Inferior parietal cortex (tissue), 1 donor: ENCODE results near the gene PCBP3.

ENCODE experiments used
- DNase-seq: peaks from one replicate; pipeline ENCODE4 v3.0.0-alpha.2; 2016; ENCODE audit errors: extremely low spot score

PCBP3 gene

DNA sequence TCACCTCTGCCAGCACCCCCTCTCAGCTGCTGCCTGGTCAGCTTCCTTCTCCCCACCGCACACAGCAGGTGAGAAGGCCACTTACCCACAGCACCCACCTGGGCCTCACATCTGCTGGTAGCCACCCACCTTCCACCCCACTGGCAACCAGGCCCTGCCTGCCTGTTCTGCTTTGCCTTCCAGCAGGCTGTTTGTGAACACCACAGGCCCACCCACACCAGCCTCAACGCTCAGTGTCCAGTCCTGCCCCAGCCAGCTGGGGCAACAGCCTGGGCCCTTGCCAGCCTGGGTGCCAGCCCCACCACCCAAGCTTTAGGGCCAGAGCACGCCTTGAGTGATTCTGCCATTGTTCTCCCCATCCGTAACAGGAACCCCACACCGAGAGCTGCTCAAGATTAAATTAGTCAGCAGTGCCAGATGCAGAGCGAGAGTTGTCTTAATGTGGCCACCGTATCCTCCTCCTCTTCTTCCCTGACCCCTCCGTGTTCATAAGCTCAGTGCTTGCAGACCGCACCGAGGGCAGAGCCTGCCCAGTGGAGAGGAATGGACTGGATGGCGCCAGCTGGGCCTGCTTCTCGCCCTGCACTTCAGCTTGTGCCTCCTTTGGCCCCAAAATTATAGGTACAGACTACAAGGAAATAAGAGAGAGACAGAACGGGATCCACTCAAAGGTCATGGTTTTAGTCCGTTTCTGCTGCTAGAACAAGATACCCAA is 217.8 kb downstream of the PCBP3 start:
- no peak for DNase-seq

DNA sequence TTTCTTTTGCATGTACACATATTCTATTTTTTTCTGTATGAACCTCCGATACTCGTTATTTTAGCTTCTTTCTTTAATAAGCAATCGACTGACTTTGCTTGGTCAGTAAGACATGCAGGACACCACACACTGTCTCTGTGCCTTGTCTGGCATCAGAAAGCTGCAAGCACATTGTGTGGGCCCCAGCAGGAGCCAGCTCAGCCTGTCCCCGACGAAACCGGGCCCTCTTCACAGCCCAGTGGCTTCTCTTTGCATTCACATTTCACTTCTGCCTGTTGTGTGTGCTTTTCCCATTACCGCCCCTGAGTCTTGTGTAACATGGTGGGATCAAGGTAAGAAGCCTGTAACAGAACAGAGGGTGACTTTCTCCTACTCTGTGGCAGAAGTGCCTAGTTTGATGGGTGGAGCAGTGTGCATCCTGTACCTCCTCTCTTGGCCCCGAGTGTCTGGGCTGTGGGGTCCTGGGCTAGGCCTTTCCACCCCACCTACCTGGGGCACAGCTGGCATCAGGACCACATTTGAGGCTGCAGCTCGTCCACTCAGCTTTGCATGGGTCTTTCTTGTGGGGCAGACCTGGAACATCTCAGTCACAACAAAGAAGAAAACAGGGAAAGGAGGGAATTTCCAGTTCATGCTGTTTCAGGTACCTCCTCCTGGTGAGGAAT is 219.2 kb downstream of the PCBP3 start:
- DNase-seq, result no peak

DNA sequence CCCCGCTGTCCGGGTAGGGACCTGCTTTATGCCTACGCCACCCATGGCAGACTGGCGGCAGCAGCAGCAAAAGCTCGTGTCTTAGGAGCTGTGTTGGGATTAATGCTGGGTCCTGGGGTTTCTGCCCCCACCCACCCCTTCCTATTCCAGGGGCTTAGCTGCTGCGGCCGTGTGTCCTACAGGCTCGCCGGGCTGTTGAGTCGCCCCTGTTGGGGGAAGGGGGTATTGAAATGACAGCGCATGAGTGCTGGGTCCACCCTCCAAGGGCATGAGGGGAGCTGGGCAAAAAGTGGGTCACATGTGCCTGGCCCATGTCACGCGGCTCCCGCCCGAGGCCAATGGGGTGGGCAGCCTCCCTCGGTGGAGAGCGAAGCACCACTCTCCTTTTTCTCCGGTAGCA is 219.7 kb downstream of the PCBP3 start:
- DNase-seq, result no peak

DNA sequence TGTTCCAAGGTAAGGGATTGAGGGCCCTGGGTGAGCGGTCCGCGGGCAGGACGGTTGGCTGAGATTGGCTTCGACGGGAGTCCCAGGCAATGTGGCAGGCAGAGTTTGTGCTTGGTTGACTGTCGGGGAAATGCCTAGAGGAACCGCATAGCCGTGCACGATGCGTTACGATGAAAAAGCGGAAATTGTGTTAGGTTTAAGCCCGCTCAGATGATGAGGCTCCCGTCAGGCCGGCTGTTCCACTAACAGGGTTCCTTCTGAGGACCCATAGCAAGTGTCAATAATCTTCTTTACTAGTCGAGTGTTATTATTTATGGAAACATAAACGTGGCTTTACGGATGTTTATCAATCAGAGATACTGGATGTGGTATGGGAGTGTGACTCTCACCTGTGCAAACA is 220.2 kb downstream of the PCBP3 start:
- DNase-seq, result no peak

DNA sequence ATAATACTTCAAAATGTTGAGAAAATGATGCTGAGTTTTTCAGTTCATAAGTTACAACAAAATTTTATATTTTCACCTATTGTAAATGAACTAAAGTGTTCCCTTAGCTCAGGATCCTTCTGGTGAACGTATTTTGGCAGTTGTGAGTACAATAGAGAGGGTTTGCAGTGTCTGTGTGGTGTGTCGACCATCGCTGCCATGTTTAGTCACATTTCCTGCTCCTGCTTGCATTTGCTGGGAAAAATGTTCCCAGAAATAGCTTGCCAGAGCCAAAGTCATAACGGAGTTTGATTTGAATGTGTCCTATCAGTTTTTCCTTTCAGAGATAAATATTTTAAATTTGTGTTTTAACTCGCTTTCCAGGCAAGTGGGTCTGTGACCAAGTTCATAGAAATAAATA is 220.9 kb downstream of the PCBP3 start:
- DNase-seq, result no peak

DNA sequence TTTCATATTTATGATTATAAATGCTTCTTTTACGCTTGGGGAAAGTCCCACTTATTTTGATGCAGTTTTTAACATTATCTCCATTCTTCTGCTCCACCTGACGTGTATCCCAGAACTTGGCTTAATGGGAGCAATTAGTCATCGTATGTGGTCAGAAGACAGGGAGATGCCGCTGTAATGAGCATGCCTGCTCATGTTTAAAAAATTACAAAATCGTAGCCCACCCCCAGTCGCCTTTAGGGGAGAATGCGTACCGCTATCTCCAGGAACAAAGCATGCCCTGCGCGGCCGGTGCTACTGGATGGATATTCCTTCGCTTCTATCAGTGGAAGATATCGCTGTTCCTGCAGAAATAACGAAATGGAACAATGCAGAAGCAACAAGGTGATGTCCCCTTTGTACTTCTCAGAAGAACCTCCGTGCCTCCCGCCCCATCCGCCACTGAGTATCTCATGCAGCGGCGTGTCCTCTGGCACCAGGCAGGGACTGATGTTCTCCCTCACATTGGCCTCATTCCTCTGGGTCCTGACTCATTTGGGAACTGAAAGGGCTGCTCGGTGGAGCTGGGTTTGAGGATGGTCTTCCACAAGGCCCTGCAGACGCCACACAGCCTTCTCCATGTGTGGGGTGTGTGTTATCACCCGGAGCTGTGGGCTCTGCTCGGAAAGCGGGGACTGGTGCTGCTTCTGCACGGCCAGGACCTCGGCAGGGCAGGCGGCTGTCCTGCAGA is 221.7 kb downstream of the PCBP3 start:
- DNase-seq, result no peak

DNA sequence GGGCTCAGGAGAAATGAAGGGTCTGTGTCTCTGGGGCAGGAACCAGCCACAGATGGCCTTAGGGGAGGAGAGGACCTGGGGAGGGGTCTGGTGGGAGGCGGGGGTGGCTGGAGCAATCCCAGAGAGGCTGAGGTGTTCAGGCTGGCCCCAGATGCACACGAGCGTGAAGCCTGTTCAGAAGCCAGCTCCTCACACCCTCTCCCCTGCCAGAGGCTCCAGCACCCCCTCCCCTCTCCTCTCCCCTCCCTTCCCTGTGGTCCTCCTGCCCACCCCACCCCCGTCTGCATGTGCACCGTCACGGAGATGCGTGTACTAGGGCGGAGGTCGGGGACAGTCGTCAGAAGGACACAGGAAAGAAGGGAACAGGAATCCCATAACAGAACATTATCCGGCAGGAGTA is 223.0 kb downstream of the PCBP3 start:
- no peak for DNase-seq

DNA sequence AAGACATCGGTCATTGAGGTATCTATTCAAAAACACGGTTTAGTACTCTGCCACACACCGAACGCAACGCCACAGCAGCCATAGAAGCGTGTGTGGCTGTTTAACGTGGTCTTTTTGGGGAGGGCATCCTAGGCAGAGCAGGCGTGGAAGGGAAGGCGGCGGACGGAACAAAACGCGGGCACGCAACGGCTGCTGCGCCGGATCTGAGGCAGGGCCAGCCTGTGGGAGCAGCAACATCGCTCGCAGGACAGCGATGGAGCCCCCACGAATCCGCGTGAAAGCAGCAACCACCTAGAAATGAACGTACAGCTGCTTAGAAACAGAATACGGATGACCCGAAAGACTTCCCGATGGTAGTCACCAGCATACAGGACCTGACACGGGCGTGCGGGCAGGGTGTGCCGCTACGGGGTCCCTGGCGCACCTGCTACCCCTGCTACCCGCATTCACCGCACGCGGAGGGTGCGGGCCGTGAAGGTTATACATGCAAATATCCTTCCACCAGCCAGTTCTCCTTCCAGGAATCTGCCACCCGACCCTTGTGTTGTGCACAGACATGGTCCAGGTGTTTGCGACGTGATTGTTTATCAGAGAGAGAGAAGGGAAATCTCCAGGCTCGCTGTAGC is 223.6 kb downstream of the PCBP3 start:
- no peak for DNase-seq

DNA sequence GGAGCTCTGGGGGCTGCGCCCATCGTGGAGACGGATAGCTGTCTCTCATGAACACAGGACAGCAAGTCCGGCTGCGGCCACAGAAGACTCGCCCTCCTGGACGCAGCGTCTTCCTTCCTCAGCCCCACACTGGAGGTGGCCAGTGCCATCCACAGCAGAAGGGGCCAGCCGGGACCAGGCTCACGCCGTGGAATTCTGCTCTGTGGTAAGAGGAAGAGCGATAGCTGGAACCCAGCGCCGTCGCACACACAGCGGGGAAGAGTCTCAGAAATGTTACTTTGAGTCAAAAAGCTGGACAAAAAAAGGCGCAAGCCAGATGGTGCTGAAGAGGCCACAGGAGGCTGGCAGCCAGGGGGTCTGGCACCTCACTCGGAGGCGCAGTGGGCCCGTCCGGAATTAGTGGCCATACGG is 224.2 kb downstream of the PCBP3 start:
- no peak for DNase-seq

DNA sequence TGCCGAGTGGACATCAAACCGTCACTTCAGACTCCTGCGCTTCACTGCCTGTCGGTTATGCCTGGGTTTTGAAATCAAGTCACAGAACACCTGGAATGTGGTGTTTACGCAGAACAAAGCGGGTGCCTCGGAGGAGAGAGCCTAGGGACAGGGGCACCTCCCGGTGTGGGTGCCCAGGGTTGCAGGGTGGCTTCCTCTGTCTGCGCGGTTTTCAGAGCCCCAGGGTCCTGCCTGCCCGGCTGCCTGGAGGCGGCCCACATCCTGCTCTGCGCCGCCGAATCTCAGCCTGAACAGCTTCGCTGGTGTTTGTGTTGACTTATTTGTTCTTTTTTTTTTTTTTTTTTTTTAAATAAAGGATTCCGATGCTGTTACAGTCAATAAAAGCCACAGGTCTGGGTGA is 224.6 kb downstream of the PCBP3 start:
- DNase-seq, result no peak

DNA sequence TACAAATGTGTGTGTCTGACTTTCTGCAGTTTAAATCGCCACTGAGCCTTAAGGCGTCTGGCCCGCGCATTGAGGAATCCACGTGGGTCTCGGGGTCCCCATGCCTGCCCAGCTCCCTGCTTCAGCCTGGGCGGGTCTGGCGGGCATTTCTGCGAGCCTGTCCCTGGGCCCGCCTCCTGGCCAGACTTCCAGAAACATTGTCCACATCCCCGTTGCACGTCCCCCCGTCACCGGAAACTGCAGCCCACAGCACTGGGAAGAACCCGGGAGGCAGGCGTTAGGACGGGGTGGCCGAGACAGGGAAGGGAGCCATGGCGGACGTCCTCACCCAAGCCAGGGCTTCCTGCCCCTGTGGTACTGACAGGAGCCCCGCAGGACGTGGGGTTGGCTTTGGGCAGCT is 225.0 kb downstream of the PCBP3 start:
- DNase-seq, result no peak

DNA sequence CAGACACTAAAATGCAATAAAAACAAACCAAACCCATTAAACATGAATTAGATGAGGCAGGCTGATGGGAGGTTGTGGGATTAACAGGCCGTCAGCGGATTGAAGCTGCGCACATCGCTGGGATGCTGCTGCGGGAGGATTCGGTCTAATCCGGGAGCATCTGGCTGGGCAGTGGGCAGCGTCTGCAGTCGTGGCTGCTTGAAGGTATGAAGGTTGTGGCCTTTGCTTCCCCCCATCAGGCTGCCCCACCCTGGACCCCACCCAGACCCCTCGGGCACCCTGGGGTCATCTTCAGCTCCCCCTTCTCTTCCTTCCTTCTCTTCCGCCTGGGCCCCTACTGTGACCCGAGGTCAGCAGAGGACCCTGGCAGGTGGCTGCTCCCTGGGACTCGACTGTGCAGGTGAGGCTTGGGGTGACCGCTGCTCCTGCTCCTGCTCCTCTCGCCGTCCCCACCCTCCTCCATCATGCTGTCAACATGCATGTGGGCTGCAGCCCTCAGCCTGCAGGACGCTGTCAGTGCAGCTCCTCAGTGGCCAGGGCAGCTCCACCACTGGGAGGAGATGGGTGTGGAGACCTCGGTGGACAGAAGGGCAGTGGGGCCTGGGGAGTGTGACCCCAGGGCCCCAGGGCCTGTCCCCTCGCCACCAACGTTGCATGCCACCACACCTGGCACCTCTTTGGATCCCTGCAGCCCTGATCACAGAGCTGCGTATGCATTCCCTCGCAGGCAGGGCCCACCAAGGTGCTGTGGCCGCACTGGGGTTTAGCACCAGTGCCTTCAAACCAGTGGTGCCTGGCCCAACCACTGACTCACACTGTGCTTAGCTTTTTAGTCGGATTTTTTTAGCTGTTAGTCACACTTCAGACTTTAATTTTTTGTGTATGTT is 225.8 kb downstream of the PCBP3 start:
- DNase-seq, result no peak

DNA sequence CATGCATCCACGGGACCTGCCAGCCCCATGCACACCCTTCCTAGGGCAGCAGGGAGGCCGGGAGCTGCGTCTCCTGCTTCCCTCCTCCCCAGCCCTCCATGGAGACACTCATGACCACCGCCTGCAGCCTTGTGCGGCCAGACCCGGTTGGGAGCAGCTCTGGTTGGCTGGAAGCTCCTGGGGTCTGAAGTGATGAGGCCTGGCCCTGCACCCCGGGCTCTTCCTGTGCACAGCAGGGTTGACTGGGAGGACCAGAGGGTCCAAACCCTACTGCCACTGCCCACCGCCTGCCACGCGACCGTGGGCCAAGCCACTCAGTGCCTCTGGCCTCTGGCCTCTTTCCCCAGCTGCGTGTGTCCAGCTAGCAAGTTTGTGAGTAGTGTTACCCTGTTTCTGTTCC is 226.9 kb downstream of the PCBP3 start:
- DNase-seq, result no peak

DNA sequence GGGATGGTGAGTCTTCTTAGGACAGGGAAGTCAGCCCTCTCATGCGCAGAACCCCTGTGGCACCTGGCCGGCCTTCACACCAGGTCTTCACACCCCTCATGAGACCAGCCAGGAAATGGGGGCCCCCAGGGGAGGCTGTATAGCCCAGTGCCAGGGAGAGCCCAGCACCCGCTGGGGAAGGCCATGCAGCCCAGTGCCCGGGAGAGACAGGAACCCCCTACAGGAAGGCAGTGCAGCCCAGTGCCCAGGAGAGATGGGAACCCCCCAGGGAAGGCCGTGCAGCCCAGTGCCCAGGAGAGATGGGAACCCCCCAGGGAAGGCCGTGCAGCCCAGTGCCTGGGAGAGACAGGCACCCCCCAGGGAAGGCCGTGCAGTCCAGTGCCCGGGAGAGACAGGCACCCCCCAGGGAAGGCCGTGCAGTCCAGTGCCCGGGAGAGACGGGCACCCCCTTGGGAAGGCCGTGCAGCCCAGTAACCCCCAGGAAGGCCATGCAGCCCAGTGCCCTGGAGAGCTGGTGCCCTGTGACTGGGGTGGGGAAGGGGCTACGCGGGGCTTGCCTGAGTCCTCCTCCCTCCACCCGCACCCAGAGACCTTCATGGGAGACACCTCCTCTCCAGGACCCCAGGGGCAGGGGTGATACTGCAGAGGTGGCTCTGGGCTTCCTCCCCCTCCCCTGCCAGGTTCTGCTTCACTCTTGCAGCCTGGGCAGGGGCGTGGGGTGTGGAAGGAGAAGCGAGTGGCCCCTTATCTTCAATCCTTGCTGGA is 227.5 kb downstream of the PCBP3 start:
- DNase-seq, result no peak

DNA sequence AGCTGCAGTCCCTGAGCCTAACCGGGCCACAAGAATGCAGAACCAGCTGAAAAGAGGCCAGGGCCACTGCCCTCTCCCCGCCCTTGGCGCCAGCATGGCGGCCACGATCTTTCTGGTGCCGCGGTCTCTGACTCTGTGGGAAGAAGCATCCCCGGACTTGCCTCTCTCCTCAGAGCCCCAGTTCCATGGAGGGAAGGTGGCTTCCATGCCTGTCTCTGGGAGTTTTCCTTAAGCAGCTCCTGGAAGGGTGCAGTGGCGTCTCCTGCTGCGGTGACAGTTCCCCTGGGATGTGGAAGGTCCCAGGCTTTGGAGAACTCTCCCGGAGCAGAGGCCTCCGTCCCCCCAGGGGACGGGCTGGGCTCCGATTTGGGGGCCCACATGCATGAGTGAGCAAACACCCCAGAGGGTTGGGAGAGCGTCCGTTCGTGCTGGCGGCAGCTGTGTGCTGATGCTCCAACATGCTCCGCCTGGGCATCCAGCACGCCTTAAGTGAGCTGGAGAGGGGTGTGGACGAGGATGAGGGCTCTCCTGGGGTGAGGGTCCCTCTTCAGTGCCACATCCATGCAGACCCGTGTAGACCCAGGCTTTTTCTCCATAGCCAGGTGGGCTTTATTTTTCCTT is 228.2 kb downstream of the PCBP3 start:
- no peak for DNase-seq

DNA sequence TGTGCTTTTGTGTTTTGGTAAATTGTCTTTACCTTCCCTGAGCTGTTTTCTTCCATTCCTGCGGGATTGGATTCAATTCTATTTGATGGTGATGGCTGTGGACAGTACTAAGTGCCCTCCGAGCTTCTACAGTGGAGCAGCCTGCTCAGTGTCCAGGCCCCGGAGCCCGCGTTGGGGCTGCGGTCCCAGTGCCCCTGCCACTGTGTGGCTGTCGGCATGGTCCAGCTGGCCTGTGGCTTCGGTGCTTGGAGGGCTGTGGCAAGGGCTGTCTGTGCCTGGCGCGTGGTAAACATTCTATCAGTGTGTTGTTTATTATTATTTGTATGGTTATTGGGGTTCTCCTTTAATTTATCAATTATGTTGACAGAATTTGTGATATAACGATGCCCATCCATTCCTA is 228.9 kb downstream of the PCBP3 start:
- DNase-seq, result no peak

DNA sequence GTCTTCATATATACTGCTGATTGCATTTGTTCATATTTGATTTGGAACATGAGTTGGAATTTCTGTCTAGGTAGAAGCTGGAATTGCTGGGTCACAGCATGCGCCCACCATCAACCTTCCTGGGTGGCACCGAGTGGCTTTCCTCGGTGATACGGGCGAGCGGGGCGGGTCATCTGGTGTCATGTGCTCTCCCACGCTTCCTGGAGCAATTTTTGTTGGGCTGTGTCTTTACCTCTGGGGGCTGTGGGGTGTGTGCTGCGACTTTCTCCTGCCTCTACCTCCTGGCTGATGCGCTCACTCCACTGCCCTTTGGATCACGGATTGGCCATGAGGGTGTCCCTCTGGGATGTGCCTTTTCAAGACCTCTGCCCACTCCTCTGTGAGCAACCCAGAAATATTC is 229.4 kb downstream of the PCBP3 start:
- DNase-seq, result no peak

DNA sequence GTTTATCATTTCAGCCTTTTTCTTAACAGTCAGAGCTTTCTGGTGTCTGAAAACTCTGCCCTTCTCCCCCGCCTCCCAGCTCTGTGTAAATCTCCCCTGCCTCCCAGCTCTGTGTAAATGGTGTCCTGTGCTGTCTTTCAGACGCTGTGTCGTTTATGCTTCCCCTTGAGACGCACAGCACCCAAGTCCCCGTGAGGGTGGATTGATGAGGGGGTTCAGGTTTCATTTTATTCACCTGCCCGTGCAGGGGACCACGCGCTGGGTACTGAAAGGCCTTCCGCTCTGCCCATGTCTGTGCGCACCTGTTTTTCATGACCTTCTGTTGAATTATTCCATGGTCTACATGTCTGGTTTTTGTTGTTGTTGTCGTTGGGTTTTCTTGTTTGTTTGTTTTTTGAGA is 229.9 kb downstream of the PCBP3 start:
- DNase-seq, result no peak

DNA sequence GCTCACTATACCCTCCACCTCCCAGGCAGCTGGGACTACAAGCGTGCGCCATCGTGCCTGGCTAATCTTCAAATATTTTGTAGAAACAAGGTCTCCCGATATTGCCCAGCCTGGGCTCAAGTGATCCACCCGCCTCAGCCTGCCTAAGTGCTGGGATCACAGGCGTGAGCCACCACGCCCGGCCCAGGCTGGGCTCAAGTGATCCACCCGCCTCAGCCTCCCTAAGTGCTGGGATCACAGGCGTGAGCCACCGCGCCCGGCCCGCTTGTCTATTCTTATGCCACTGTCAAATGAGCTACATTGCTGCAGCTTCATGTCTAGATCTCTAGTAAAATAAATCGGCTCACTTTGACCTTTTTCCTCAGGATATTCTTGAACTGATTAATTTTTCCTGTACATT is 230.3 kb downstream of the PCBP3 start:
- no peak for DNase-seq

DNA sequence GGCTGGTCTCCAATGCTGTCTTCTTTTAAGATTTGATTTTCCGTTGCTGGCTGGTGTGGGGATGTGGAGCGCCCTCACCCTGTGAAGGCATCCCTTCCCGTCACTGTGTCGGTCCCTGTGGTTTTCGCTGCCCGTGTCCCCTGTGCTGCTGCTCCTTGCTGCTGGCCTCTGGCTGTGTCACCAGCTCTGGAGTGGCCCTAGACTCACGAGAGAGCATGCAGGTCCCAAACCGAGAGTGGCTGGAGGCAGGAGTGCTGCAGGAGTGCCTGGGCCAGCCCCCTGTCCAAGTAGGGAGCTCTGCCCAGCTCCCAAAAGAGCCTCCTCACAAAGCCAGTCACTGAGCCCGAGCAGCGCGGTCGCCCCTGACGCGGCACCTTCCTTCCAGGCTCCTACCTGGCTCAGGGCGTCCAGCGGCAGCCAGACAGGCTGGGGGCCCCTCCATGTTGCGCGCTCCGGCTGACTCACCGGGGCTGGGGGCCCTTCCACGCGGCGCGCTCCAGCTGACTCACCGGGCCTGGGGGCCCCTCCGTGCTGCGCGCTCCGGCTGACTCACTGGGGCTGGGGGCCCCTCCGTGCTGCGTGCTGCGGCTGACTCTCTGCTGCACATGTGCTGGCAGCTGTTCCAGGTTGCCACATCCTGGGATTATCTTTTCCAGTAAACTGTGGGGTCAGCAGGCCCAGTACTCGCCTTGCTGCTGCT is 231.3 kb downstream of the PCBP3 start:
- no peak for DNase-seq
